ENCODE measurements around the gene SH2D1B.

DNA sequence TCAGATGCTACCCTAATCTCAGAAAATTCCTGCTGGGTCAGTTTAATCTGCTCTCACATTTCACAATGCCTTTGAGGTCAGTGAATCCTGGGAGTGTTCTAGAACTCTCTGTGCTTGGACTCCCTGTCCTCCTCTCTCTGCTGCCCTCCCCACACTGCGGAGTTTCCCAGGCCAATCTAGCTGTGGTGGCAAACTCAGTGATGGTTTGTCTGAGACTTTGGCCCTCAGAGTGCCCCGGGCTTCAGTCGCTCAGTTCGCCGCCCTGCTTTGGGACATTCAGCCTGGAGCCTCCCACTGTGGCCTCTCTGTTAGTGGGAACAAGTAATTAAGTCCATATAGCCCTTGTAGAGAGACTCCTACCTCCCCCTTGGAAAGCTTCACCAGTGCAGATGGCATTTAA, 23.3 kb downstream of the SH2D1B start:
- no peak for TF ChIP-seq POLR2A (IDR thresholded peaks at IDR 0.05)
- TF ChIP-seq, protein P1, sequence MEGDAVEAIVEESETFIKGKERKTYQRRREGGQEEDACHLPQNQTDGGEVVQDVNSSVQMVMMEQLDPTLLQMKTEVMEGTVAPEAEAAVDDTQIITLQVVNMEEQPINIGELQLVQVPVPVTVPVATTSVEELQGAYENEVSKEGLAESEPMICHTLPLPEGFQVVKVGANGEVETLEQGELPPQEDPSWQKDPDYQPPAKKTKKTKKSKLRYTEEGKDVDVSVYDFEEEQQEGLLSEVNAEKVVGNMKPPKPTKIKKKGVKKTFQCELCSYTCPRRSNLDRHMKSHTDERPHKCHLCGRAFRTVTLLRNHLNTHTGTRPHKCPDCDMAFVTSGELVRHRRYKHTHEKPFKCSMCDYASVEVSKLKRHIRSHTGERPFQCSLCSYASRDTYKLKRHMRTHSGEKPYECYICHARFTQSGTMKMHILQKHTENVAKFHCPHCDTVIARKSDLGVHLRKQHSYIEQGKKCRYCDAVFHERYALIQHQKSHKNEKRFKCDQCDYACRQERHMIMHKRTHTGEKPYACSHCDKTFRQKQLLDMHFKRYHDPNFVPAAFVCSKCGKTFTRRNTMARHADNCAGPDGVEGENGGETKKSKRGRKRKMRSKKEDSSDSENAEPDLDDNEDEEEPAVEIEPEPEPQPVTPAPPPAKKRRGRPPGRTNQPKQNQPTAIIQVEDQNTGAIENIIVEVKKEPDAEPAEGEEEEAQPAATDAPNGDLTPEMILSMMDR (IDR thresholded peaks at IDR 0.05) = no peak
